BJ (cell line): Measurements from ENCODE around the gene DTX3. TPM values are rescaled to one million over a fixed set of nuclear protein-coding genes. Genes with fewer than 3 reads are reported as not detected.
"Not testable (repeated sequence)": the region's sequence is repeated elsewhere in the genome, so short reads cannot be mapped to it uniquely, and the experiment has no call there.

Experiments used
- CTCF ChIA-PET: fragments of 350-600 bp; formaldehyde crosslinking; extraction: SDS; loops from one replicate; lab custom pipeline; 2021; ENCODE audit warnings: antibody characterized with exemption, inconsistent platforms; lab: Yijun Ruan, JAX
- POLR2A ChIA-PET: fragments of 300-600 bp; sonication (Branson Sonifier 250); formaldehyde crosslinking; extraction: SDS; loops from one replicate; lab custom pipeline; 2021; ENCODE audit warnings: antibody characterized with exemption; lab: Charles Lee
- DNase-seq: peaks from one replicate; pipeline ENCODE4 v3.0.0-alpha.2; 2011; ENCODE audit warnings: low read depth
- H3K27me3 ChIP-seq: 2 replicates; pipeline ENCODE4 v1.6.0; 2011; ENCODE audit warnings: low read length; ENCODE audit not compliant: control insufficient read depth, insufficient read depth
- H3K36me3 ChIP-seq: 2 replicates; pipeline ENCODE4 v1.5.1; 2011; ENCODE audit warnings: low read length; ENCODE audit not compliant: control insufficient read depth, insufficient read depth
- H3K4me3 ChIP-seq: 2 replicates; pipeline ENCODE4 v1.5.1; 2011; ENCODE audit warnings: low read depth, mild to moderate bottlenecking, control low read depth, low read length
- polyA minus RNA-seq: library from RNA; depleted of rRNA, polyadenylated mRNA; stranded (reverse); fragments of >200 nt; gene quantifications from 2 replicates; pipeline ENCODE4 v1.2.3, GENCODE V29; 2011; rRNA and poly(A)+ RNA removed
- polyA plus RNA-seq: library from polyadenylated mRNA; depleted of rRNA; stranded (reverse); fragments of >200 nt; gene quantifications from 2 replicates; pipeline ENCODE4 v1.2.3, GENCODE V29; 2011; rRNA removed
- TF ChIP-seq, protein P1 (sequence below): IDR thresholded peaks from 2 replicates; pipeline ENCODE4 v1.5.1; 2011; ENCODE audit warnings: low read depth, mild to moderate bottlenecking, control low read depth, inconsistent platforms, low read length, moderate library complexity; ENCODE audit not compliant: insufficient read depth

Gene DTX3, protein sequence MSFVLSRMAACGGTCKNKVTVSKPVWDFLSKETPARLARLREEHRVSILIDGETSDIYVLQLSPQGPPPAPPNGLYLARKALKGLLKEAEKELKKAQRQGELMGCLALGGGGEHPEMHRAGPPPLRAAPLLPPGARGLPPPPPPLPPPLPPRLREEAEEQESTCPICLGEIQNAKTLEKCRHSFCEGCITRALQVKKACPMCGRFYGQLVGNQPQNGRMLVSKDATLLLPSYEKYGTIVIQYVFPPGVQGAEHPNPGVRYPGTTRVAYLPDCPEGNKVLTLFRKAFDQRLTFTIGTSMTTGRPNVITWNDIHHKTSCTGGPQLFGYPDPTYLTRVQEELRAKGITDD
- polyA plus RNA-seq (18.7 and 26.0 TPM in 2 replicates), polyA minus RNA-seq (12.2 and 18.6 TPM in 2 replicates)

DNA sequence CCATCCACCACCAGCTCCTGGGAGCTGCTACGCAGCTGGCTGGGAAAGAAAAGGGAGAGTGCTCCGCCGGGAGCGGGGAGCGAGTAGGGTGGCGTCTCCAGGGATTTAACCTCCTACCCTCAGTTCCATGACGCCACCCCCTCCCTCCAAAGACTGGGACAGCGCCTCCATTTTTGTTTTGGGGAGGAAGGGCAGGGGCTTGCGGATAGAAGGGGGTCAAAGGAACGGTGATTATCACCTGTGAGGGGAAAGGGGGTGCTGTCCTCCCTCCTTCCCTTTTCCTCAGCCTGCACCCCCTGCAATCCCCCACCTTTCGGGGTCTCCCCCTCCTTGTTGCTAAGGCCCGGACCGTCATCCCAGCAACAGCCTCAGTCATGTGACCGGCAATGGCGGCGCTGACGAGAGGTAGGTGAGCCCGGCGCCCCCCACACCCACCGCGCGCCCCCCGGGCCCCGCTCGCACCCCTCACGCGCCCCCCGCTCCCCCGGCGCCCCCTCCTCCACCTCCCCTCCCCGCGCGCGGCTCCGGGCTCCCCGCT, at the start of gene DTX3:
TSS of gene DTX3 (plus strand) at position 371 of the 538 bp plus-strand sequence. CDS start 1,694 bp downstream, outside the sequence.
- H3K4me3 ChIP-seq, result peak within 1 kb of the TSS; percentile 64
- no peak for DNase-seq
- no peaks in the 10 kb centered on the region for H3K27me3 ChIP-seq
- POLR2A ChIA-PET, result interaction anchor here (1.0 kb wide), 1 partner anchor 122 kb away, joined by 3 read pairs; no protein-coding TSS in a partner anchor
- CTCF ChIA-PET, result interaction anchor here (0.7 to 1.5 kb wide), 3 partner anchors 8 to 21 kb away, joined by 3 to 4 read pairs (median 3); no protein-coding TSS in a partner anchor
- peaks cover 9% of the 10 kb centered on the region for H3K36me3 ChIP-seq
- TF ChIP-seq, protein P1, sequence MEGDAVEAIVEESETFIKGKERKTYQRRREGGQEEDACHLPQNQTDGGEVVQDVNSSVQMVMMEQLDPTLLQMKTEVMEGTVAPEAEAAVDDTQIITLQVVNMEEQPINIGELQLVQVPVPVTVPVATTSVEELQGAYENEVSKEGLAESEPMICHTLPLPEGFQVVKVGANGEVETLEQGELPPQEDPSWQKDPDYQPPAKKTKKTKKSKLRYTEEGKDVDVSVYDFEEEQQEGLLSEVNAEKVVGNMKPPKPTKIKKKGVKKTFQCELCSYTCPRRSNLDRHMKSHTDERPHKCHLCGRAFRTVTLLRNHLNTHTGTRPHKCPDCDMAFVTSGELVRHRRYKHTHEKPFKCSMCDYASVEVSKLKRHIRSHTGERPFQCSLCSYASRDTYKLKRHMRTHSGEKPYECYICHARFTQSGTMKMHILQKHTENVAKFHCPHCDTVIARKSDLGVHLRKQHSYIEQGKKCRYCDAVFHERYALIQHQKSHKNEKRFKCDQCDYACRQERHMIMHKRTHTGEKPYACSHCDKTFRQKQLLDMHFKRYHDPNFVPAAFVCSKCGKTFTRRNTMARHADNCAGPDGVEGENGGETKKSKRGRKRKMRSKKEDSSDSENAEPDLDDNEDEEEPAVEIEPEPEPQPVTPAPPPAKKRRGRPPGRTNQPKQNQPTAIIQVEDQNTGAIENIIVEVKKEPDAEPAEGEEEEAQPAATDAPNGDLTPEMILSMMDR, result no peak

DNA sequence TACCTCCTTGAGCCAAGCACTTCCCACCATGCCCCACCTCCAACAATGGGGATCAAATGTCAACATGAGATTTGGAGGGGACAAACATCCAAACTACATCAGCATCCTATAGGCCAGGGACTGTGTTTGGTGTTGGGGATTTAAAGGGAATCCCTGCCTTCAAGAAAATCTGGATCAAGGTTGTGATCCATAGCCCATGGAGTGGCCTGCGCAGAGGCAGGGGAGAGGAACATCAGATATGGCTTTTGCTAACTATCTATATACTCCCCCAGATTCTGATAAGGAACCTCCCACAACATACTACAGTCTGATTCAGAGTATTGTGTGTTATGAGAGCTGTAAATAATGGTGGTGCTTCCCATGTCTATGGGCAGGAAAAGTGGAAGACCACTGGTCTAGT, 49.7 kb upstream of the DTX3 start:
- no peak for DNase-seq
- POLR2A ChIA-PET, result no interaction called here
- TF ChIP-seq, protein P1, result no peak
- Histone ChIP-seq H3K36me3 (no peaks in the 10 kb centered on the region), H3K4me3 (no peak overlapping the region), H3K27me3 (no peaks in the 10 kb centered on the region; the same call in 1 of the 2 replicates)
- CTCF ChIA-PET, result interaction anchor here (1.3 kb wide), 1 partner anchor 28 kb away, joined by 7 read pairs; no protein-coding TSS in a partner anchor

DNA sequence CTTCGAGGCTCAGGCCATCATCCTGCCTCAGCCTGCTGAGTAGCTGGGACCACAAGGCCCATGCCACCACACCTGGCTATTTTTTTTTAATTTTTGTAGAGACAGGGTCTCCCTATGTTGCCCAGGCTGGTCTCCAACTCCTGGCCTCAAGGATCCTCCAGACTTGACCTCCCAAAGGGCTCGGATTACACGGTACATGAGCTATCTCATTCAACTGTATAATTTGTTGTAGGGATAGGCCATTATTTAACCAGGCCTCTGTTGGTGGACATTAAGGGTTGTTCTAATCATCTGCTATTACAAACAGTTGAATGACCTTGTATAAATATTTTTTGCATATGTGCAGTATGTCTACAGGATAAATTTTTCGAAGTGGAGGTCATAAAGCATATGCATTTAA, 45.8 kb upstream of the DTX3 start:
- ChIA-PET CTCF (interaction anchor here (0.6 kb wide), 1 partner anchor 20 kb away, joined by 3 read pairs; no protein-coding TSS in a partner anchor), POLR2A (no interaction called here)
- H3K4me3 ChIP-seq, result no peak overlapping the region
- H3K36me3 ChIP-seq, result no peaks in the 10 kb centered on the region
- no peak for DNase-seq
- peaks cover 4% of the 10 kb centered on the region; the same call in 1 of the 2 replicates for H3K27me3 ChIP-seq
- TF ChIP-seq, protein P1, result no peak

DNA sequence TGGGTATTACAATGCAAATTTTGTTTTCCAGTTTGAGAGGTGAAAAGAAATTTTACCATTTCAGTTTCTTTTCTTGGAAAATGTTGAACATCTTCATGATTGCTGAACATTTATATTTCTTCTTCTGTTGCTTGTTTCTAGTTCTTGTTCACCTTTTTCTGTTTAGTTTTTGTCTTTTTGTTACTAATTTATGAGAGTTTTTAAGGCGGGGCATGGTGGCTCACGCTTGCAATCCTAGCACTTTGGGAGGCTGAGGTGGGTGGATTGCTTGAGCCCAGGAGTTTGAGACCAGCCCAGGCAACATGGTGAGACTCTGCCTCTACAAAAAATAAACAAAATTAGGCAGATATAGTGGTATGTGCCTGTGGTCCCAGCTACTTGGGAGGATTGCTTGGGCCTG, 44.1 kb upstream of the DTX3 start:
- Histone ChIP-seq H3K27me3 (peaks cover 4% of the 10 kb centered on the region; the same call in 1 of the 2 replicates), H3K4me3 (no peak overlapping the region), H3K36me3 (no peaks in the 10 kb centered on the region)
- TF ChIP-seq, protein P1, result no peak
- no peak for DNase-seq
- ChIA-PET CTCF (no interaction called here), POLR2A (no interaction called here)

DNA sequence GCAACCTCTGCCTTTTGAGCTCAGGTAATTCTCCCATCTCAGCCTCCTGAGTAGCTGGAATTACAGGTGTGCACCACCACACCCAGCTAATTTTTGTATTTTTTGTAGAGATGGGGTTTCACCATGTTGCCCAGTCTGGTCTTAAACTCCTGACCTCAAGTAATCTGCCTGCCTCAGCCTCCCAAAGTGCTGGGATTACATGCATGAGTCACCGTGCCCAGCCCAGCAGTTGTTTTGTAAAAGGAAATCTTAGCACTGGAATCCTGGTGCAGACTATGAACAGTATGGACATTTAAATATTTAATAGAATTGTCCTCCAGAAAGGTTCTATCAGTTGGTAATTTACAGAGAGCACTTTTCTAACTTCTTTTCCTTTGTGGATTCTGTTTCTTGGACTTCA, 43.5 kb upstream of the DTX3 start:
- H3K36me3 ChIP-seq, DNase-seq, POLR2A ChIA-PET, CTCF ChIA-PET, H3K27me3 ChIP-seq, H3K4me3 ChIP-seq: not testable (repeated sequence)
